HCT116 (cell line): ENCODE data around the gene SMPDL3A. TPM values are rescaled to one million over a fixed set of nuclear protein-coding genes. Genes with fewer than 3 reads are reported as not detected.

Experiments
- ATAC-seq: fragments of 200-7000 bp; cut with Tn5 transposase; 2 replicates; pipeline ENCODE4 v1.9.1; 2020; ENCODE audit warnings: mild to moderate bottlenecking, moderate library complexity
- BruUV-seq: library from RNA; stranded (reverse); fragments of 400-500 nt; replicated peaks from 2 replicates; lab custom pipeline; 2021; lab: Mats Ljungman, UMichigan
- CTCF ChIA-PET: fragments of 300-600 bp; sonication (Branson Sonifier 250); formaldehyde crosslinking; loops from one replicate; lab custom pipeline; 2021; ENCODE audit warnings: antibody characterized with exemption; lab: Charles Lee
- POLR2A ChIA-PET: fragments of 300-600, 350-600 bp; sonication (Branson Sonifier 250); formaldehyde crosslinking; loops from one replicate; lab custom pipeline; 2021; ENCODE audit warnings: antibody characterized with exemption; lab: Charles Lee
- RAD21 ChIA-PET, 2 experiments: fragments of 300-600 bp; sonication (Branson Sonifier 250); formaldehyde crosslinking; loops; one replicate each; lab custom pipeline; 2023; ENCODE audit warnings: low total read pairs in 2 of 2; ENCODE audit not compliant: uncharacterized antibody in 2 of 2, unreplicated experiment in 2 of 2, low non-redundant PET in 1 of 2; lab: Charles Lee
- DNase-seq: peaks from one replicate; pipeline ENCODE4 v3.0.0-alpha.2; 2010; ENCODE audit warnings: low read depth, low spot score
- H2AFZ ChIP-seq: fragments of 200-600 bp; shearing (Covaris generic), sonication (generic); 2 replicates; pipeline ENCODE4 v1.6.1; 2017; ENCODE audit warnings: low read depth, mixed run types, mixed read lengths, antibody characterized with exemption, low read length; ENCODE audit not compliant: poor library complexity, severe bottlenecking
- H3K27ac ChIP-seq: 2 replicates; pipeline ENCODE4 v1.5.1; 2012; ENCODE audit warnings: low read depth, low read length
- H3K27me3 ChIP-seq: fragments of 200-600 bp; sonication (generic); 2 replicates; pipeline ENCODE4 v1.6.1; 2016; ENCODE audit warnings: mixed run types, low read length, mixed read lengths; ENCODE audit not compliant: insufficient read depth
- H3K36me3 ChIP-seq, 2 experiments: fragments of 200-500 bp in 1 of 2; fragments of 200-600 bp in 1 of 2; sonication (Bioruptor generic) in 1 of 2; sonication (generic) in 1 of 2; 2 replicates each; pipeline versions ENCODE4 v1.5.1 to v1.6.1; 2014 to 2016; ENCODE audit warnings: low read length in 2 of 2, inconsistent platforms in 1 of 2, mixed read lengths in 1 of 2, mixed run types in 1 of 2; ENCODE audit not compliant: insufficient read depth in 2 of 2, control insufficient read depth in 1 of 2
- H3K4me1 ChIP-seq, 2 experiments: fragments of 200-600 bp in 1 of 2; sonication (generic) in 1 of 2; 2 replicates each; pipeline versions ENCODE4 v1.5.1 to v1.6.1; 2012 to 2017; ENCODE audit warnings: low read length in 2 of 2, inconsistent platforms in 1 of 2, mild to moderate bottlenecking in 1 of 2, mixed read lengths in 1 of 2, mixed run types in 1 of 2, moderate library complexity in 1 of 2; ENCODE audit not compliant: insufficient read depth in 2 of 2, control insufficient read depth in 1 of 2
- H3K4me2 ChIP-seq: fragments of 200-600 bp; sonication (generic); 2 replicates; pipeline ENCODE4 v1.6.1; 2017; ENCODE audit warnings: mixed run types, low read length, mixed read lengths
- H3K4me3 ChIP-seq, 2 experiments: fragments of 200-600 bp in 1 of 2; sonication (generic) in 1 of 2; replicated peaks in 1 of 2; 2 replicates each; pipeline ENCODE4 v1.5.1; 2011 to 2016; ENCODE audit warnings: low read length in 2 of 2, control low read depth in 1 of 2, low read depth in 1 of 2, mild to moderate bottlenecking in 1 of 2, mixed read lengths in 1 of 2, mixed run types in 1 of 2
- H3K79me2 ChIP-seq: fragments of 200-600 bp; sonication (generic); 2 replicates; pipeline ENCODE4 v1.6.1; 2017; ENCODE audit warnings: mild to moderate bottlenecking, mixed run types, low read length, moderate library complexity, mixed read lengths; ENCODE audit not compliant: insufficient read depth
- H3K9ac ChIP-seq: fragments of 200-600 bp; sonication (generic); 2 replicates; pipeline ENCODE4 v1.6.1; 2016; ENCODE audit warnings: low read length, mixed read lengths
- H3K9me2 ChIP-seq: fragments of 200-600 bp; sonication (generic), shearing (Covaris generic); 2 replicates; pipeline ENCODE4 v1.6.1; 2017; ENCODE audit warnings: mixed run types, mild to moderate bottlenecking, moderate library complexity; ENCODE audit not compliant: insufficient read depth
- H3K9me3 ChIP-seq, 2 experiments: fragments of 200-500 bp in 1 of 2; fragments of 200-600 bp in 1 of 2; sonication (Bioruptor generic) in 1 of 2; sonication (generic) in 1 of 2; 2 replicates each; pipeline ENCODE4 v1.6.1; 2014 to 2017; ENCODE audit warnings: low read length in 2 of 2, mixed read lengths in 2 of 2, inconsistent platforms in 1 of 2, low read depth in 1 of 2, mild to moderate bottlenecking in 1 of 2, mixed run types in 1 of 2, moderate library complexity in 1 of 2; ENCODE audit not compliant: control insufficient read depth in 1 of 2, insufficient read depth in 1 of 2
- H4K20me1 ChIP-seq: fragments of 200-600 bp; sonication (generic), shearing (Covaris generic); 2 replicates; pipeline ENCODE4 v1.6.1; 2017; ENCODE audit warnings: mixed run types, mild to moderate bottlenecking, moderate library complexity; ENCODE audit not compliant: insufficient read depth
- CBX3 ChIP-seq: IDR thresholded peaks from 2 replicates; pipeline ENCODE4 v1.6.1; 2012; ENCODE audit warnings: low read depth
- CEBPB ChIP-seq: IDR thresholded peaks from 2 replicates; pipeline ENCODE4 v1.6.1; 2012; ENCODE audit warnings: low read depth
- ELF1 ChIP-seq: IDR thresholded peaks from 2 replicates; pipeline ENCODE4 v1.6.1; 2012; ENCODE audit warnings: low read depth, borderline replicate concordance
- EZH2 ChIP-seq: fragments of 200-600 bp; sonication (generic); IDR thresholded peaks from 2 replicates; pipeline ENCODE4 v1.6.1; 2017; ENCODE audit warnings: antibody characterized with exemption, mixed run types
- EZH2phosphoT487 ChIP-seq: fragments of 200-600 bp; IDR thresholded peaks from 2 replicates; pipeline ENCODE4 v1.6.1; 2018; ENCODE audit warnings: antibody characterized with exemption, borderline replicate concordance
- FOSL1 ChIP-seq: IDR thresholded peaks from 2 replicates; pipeline ENCODE4 v1.6.1; 2012; ENCODE audit warnings: low read depth
- JUND ChIP-seq: IDR thresholded peaks from 2 replicates; pipeline ENCODE4 v1.6.1; 2012
- POLR2AphosphoS5 ChIP-seq: IDR thresholded peaks from 2 replicates; pipeline ENCODE4 v1.6.1; 2011; ENCODE audit warnings: mild to moderate bottlenecking, low read depth, low read length, moderate library complexity
- RAD21 ChIP-seq: IDR thresholded peaks from 2 replicates; pipeline ENCODE4 v1.6.1; 2012; ENCODE audit warnings: low read depth, mild to moderate bottlenecking
- SIN3A ChIP-seq: IDR thresholded peaks from 2 replicates; pipeline ENCODE4 v1.6.1; 2012; ENCODE audit warnings: low read depth
- SP1 ChIP-seq: IDR thresholded peaks from 2 replicates; pipeline ENCODE4 v1.6.1; 2012; ENCODE audit warnings: low read depth
- SRF ChIP-seq: IDR thresholded peaks from 2 replicates; pipeline ENCODE4 v1.6.1; 2012; ENCODE audit warnings: low read depth
- TCF7L2 ChIP-seq: IDR thresholded peaks from 2 replicates; pipeline ENCODE4 v1.7.0; 2011; ENCODE audit warnings: borderline replicate concordance, inconsistent platforms; ENCODE audit not compliant: insufficient read depth, insufficient read length; ENCODE audit errors: extremely low read depth
- ZFX ChIP-seq: fragments of 450-650 bp; IDR thresholded peaks from 2 replicates; pipeline ENCODE4 v1.6.1; 2017
- ZNF274 ChIP-seq: fragments of 200-500 bp; sonication (Bioruptor generic); IDR thresholded peaks from 2 replicates; pipeline ENCODE4 v1.6.1; 2014; ENCODE audit warnings: mild to moderate bottlenecking, low read depth, low read length, inconsistent platforms
- intact Hi-C: fragments of 100-400 bp; cut with micrococcal nuclease; formaldehyde crosslinking; loops from 2 replicates; pipeline ENCODE4 v1.10.0; 2022
- total RNA-seq: library from RNA; stranded (reverse); gene quantifications from one replicate; pipeline ENCODE4 v1.2.1, GENCODE V29; 2021; ENCODE audit not compliant: unreplicated experiment
- TF ChIP-seq, protein P1 (sequence below): IDR thresholded peaks from 2 replicates; pipeline ENCODE4 v1.6.1; 2012
- TF ChIP-seq, protein P2 (sequence below): IDR thresholded peaks from 2 replicates; pipeline ENCODE4 v1.6.1; 2011; ENCODE audit warnings: mild to moderate bottlenecking, low read length, moderate library complexity; ENCODE audit not compliant: insufficient replicate concordance; ENCODE audit errors: extremely low read depth
- TF ChIP-seq, protein P3 (sequence below), 3 experiments: fragments of 200-600 bp in 1 of 3; sonication (generic) in 1 of 3; IDR thresholded peaks in 2 of 3; conservative IDR thresholded peaks in 1 of 3; 2 replicates each; pipeline ENCODE4 v1.5.1; 2012 to 2017; ENCODE audit warnings: low read depth in 2 of 3, low read length in 2 of 3, antibody characterized with exemption in 1 of 3, borderline replicate concordance in 1 of 3, control low read depth in 1 of 3, mild to moderate bottlenecking in 1 of 3, mixed read lengths in 1 of 3, mixed run types in 1 of 3, moderate library complexity in 1 of 3; ENCODE audit not compliant: insufficient read depth in 1 of 3
- TF ChIP-seq, protein P4 (sequence below): IDR thresholded peaks from 2 replicates; pipeline ENCODE4 v1.6.1; 2012

SMPDL3A gene
- total RNA-seq, 1 experiment from 2014 or later = 2.4 TPM

DNA sequence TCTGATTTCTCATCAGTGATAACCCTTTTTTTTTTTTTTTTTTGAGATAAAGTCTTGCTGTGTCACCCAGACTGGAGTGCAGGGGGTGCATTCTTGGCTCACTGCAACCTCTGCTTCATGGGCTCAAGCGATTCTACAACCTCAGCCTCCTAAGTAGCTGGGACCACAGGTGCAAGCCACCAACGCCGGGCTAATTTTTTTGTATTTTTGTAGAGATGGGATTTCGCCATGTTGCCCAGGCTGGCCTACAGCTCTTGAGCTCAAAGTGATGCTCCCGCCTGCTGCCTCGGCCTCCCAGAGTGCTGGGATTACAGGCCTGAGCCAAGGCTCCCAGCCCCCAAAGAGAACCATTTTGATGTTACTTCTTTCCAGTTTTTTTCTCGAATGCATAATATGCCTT lies 7.3 kb upstream of the SMPDL3A start:
- Histone ChIP-seq H3K9me3 (no peaks in the 10 kb centered on the region), H3K4me3 (no peak overlapping the region), H2AFZ (no peak overlapping the region), H3K4me1 (no peaks in the 10 kb centered on the region), H3K27me3 (no peaks in the 10 kb centered on the region), H3K9me2 (no peaks in the 10 kb centered on the region), H3K36me3 (no peaks in the 10 kb centered on the region), H4K20me1 (no peaks in the 10 kb centered on the region), H3K9ac (no peak overlapping the region), H3K79me2 (no peaks in the 10 kb centered on the region), H3K27ac (no peak overlapping the region), H3K4me2 (no peak overlapping the region)
- no peak for DNase-seq
- ChIA-PET CTCF (interaction anchor here (1.8 kb wide), 1 partner anchor 8 kb away, joined by 5 read pairs; the partner anchor contains the start of gene SMPDL3A), RAD21 (no interaction called here), POLR2A (no interaction called here)
- no peak for ATAC-seq
- intact Hi-C loops = no loop called here
- TF ChIP-seq POLR2AphosphoS5 (no peak), TCF7L2 (no peak), JUND (no peak), EZH2 (no peak), SRF (no peak), SP1 (no peak), ZFX (no peak), CEBPB (no peak), RAD21 (no peak), EZH2phosphoT487 (no peak), FOSL1 (no peak), SIN3A (no peak), ELF1 (no peak), ZNF274 (no peak), CBX3 (no peak)
- TF ChIP-seq, protein P1, sequence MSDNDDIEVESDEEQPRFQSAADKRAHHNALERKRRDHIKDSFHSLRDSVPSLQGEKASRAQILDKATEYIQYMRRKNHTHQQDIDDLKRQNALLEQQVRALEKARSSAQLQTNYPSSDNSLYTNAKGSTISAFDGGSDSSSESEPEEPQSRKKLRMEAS = no peak
- TF ChIP-seq, protein P2, sequence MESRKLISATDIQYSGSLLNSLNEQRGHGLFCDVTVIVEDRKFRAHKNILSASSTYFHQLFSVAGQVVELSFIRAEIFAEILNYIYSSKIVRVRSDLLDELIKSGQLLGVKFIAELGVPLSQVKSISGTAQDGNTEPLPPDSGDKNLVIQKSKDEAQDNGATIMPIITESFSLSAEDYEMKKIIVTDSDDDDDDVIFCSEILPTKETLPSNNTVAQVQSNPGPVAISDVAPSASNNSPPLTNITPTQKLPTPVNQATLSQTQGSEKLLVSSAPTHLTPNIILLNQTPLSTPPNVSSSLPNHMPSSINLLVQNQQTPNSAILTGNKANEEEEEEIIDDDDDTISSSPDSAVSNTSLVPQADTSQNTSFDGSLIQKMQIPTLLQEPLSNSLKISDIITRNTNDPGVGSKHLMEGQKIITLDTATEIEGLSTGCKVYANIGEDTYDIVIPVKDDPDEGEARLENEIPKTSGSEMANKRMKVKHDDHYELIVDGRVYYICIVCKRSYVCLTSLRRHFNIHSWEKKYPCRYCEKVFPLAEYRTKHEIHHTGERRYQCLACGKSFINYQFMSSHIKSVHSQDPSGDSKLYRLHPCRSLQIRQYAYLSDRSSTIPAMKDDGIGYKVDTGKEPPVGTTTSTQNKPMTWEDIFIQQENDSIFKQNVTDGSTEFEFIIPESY = no peak
- TF ChIP-seq, protein P3, sequence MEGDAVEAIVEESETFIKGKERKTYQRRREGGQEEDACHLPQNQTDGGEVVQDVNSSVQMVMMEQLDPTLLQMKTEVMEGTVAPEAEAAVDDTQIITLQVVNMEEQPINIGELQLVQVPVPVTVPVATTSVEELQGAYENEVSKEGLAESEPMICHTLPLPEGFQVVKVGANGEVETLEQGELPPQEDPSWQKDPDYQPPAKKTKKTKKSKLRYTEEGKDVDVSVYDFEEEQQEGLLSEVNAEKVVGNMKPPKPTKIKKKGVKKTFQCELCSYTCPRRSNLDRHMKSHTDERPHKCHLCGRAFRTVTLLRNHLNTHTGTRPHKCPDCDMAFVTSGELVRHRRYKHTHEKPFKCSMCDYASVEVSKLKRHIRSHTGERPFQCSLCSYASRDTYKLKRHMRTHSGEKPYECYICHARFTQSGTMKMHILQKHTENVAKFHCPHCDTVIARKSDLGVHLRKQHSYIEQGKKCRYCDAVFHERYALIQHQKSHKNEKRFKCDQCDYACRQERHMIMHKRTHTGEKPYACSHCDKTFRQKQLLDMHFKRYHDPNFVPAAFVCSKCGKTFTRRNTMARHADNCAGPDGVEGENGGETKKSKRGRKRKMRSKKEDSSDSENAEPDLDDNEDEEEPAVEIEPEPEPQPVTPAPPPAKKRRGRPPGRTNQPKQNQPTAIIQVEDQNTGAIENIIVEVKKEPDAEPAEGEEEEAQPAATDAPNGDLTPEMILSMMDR (IDR thresholded peaks at IDR 0.05 in 2 of 3, conservative IDR thresholded peaks at IDR 0.05 in 1 of 3; ENCODE audit: borderline replicate concordance in 1 of 3, insufficient read depth in 1 of 3, low read depth in 2 of 3, low read length in 2 of 3) = no peak
- TF ChIP-seq, protein P4, sequence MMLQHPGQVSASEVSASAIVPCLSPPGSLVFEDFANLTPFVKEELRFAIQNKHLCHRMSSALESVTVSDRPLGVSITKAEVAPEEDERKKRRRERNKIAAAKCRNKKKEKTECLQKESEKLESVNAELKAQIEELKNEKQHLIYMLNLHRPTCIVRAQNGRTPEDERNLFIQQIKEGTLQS = no peak
- no TSS peak for BruUV-seq
